Activated T-cell treated with anti-CD3 and anti-CD28 coated beads, Interleukin-2, amount 50 U/mL, for 1 hour (primary cell): ENCODE results near the gene RBMS1.

Experiments used
- DNase-seq: peaks from one replicate; pipeline ENCODE4 v3.0.0-alpha.2; 2020

RBMS1 gene

DNA sequence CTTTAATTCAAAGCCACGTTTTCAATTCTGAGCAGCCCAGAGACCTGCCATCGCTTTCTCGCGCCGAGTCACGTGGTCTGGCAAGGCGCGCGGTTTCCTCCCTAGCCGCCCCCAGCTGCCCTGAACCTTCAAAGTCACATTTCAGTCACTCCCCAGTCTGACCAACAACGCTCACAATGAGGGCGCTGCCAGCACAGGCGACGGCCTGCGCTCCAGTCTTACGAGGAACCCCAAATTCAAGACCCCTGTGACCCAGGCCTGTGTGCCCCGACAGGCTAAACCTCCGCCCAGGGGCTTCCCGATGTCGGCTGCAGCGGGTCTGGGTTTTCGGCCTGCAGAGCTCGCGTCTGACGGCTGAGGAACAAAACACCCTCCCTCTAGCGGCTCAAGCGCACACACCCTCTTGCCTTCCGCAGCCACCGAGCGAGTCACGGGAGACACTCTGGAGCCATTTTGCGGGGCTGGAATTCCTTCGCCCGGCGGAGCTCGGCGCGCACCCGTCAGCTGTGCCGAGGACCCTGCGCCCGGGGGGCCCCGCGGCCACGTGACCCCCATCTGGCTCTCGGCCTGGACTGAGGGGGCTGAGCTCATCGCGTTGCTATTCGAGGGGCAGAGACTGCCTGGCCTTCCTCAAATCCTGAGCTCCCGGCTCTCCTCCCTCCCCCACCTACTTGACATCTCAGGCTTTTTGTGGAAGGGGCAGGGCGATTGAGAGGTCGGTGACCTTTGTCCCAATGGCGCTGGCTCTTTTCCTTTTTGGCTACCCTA is 223.6 kb downstream of the RBMS1 start:
- DNase-seq = peak; percentile 74

DNA sequence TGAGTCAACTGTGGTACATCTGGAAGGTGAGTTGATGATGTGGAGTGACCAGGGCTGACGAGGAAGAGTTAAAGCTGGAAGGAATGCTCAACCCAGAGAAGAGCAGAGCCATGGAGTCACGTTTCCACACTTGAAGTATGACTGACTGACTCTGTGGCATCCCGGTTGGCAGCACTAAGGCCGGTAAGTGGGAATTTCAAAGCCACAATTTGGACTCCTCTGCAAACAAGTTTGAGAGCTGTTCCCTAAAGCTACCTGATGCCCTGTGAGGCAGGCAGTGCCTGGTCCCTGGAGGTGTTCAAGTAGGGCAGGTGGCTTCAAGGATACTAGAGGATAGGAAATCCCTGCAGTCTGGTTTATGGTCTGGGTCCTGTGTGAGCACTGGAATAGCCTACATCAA is 224.2 kb downstream of the RBMS1 start:
- DNase-seq = no peak

DNA sequence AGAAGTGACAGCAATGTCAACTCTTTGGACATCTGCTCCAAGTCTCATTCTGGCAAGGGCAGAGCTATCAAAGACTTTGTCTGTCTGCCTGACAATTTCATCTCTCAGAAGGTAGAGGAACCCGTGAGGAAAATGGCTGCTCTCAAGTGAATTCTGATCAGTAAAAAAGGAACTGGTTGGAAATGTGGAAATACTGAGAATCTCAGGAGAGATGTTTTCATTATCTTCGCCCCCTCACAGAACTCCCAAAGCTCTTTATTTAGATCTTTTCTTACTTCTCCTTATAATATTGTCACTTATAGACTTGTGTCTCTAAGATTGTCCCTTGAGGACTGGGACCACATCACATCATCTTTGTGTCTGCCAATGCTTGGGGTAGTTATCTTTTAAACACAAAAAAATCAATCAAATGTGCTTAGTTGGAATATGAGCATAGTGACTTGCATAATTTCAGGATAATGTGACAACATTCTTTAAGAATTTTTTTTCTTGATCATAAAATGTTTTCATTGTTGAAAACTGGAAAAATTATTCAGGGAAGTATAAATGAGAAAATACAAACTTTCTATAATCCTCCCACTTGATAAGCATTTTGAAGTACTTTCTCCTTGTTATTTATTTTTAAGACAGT is 225.3 kb downstream of the RBMS1 start:
- DNase-seq = no peak

DNA sequence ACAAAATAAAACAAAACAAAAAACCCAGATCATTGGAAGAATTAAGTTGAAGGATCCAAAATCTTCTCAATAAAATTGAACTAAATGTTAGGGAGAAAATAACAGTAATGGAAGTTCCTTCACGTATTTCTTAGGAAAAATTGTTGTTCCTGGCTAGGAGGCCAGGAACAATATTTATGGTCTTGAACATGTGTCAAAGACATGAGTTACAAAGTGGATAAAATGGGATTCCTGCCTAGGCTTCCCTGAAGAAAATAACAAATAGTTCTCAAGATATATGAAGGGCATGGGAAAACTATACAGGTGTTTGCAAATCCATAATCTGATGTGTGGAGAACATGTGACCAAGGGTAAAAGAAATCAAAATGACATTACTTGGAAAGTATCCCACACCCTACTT is 225.9 kb downstream of the RBMS1 start:
- no peak for DNase-seq

DNA sequence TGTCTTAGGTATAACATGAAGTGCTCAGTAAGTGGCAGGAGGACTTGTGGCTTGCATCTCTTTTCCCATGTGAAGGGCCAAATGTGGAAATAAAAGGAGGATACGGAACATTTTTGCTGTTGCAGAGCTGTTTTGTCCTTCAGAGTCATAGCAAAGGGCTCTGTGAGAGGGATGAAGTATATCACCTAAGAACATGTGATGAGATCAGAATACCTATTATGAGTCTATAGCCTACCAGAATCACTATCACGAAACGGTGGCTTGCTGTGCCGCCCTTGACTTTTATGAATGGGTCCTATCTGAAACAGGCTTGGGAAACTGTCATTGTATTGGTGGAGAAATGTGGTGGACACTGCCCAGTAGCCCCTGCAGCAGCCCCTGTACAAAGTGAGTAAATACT is 226.6 kb downstream of the RBMS1 start:
- no peak for DNase-seq

DNA sequence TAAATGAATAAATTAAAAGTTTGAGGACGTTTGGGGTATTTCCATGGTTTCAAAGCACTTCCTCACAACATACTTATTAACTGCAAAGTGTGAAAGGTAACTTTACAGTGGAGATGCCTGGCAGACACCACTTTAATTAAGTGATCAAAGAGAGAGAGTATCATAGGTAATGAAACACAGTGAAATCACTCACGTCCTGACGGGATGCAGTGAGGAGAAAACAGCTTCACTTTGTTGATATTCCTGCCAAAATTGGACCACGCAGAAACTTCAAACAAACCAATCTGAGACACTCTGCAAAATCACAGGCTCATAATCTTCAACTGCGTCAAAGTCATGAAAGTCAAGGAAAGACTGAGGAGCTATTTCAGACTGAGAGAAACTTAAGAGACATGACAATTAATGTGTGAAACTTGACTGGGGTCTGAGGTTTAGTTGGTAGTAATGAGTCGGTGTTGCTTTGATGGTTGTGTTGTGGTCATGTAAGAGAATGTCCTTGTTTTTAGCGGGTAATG is 227.5 kb downstream of the RBMS1 start:
- DNase-seq = no peak

DNA sequence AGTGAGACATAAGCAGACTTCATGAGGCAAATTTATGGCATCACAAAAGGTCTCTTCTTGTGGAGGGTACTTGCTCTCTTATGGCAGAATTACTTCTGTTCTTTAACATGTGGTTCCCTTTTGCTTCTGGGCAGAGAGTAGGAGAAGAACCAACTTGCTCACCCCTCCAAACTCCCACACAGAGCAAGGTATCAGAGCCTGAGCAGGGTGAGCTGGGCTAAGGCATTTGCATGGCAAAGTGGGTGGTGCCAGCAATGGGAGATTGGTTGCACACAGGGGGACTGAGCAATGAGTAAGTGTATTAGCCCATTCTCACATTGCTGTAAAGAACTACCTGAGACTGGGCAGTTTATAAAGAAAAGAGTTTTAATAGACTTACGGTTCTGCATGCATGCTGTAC is 229.3 kb downstream of the RBMS1 start:
- DNase-seq = no peak

DNA sequence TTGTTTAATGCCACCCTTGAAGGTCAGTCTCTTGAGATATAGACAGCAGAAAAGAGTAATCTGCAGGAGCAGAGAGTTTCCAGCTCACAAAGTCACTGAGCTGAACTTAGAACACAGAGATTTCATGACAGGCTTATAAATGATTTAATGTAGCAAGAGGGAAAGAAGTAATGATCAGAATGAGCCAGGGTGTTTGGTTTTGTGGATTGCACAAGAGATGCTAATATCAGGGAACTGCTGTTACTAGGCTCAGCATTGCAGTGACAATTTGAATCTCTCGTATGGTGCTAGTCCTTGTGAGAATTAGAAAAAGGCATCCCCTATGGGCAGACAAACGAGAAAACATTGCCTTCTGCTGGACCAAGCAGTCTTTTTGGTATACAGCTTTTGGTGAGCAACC is 231.9 kb downstream of the RBMS1 start:
- no peak for DNase-seq

DNA sequence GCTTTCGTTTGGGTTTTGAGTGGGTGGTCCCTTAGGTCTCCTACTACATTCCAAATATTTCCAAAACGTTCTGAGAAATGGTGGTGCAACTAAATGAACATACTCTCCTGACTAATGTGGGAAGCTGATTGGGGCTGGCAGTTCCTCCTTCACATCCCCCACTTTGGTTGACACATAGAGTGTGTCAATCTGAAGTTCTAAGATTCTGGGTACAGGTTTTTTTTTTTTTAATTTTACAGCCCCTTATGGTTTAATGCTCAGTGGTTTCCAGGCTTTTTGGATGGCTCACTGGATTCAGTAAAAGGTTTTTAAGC is 235.2 kb downstream of the RBMS1 start:
- DNase-seq = no peak

DNA sequence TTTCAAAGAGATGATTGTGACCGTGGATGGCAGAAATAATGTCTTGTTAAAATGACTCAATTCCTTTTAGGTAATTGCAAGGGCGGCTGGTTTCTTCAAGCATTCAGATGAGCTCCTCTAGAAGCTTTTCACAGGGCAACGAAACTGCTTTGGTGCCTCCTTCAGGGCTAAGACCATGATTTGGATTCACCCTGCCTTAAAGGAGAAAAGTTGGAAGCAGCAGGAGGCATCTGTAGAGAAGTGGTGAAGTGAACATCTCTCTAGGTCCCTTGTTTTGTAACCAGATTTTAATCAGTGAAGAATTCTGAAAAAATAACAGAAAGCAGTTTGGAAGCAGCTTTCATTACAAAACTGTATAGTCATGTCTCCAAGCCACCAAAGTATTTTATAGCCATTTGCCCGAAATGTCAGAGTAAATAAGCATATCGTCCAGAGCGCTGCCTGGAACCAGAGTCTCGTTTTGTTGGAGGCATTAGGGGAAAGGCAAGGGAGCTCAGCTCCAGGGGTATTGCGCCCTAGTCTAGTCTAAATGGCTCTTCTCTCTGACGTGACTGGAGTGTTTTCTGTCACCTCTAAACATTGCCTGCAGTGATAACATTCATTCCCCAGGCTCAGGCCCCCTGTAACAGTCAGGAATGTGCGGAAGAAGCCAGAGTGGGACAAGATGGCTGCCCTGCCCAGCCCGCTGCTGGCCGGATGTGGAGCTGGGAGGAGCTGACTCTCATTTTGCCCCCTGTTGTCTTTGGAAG is 235.7 kb downstream of the RBMS1 start:
- DNase-seq = no peak

DNA sequence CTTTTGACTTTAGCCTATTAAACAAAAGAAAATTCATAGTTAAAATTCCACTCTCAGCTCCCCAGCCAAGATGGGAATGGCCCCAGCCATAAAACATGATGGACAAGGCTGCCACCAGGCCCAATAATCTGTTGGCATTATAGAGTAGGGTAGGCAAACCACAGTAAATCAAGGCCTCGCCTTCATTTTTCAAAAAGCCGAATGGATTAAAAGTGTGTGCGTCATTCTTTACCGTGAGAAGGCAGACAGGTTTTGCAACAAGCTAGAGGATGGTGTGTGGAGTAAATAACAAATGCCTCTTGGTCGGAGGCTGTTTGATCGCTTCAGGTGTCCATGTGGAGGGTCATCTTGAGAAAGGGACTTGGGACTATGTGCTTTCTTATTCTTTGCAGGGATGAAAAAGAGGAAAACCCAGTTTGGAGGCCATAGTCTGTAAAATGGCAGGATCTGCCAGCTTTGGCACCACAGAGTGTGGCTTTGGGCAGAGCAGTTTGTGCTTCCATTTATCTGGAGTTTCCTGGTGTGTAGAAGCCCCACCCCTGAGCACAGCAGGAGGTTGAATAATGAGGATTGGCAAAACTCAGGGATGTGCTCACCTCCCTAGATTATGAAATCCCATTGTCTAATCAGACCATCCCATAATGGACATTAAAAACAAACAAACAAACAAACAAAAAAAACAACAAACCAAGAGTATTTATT is 236.4 kb downstream of the RBMS1 start:
- no peak for DNase-seq

DNA sequence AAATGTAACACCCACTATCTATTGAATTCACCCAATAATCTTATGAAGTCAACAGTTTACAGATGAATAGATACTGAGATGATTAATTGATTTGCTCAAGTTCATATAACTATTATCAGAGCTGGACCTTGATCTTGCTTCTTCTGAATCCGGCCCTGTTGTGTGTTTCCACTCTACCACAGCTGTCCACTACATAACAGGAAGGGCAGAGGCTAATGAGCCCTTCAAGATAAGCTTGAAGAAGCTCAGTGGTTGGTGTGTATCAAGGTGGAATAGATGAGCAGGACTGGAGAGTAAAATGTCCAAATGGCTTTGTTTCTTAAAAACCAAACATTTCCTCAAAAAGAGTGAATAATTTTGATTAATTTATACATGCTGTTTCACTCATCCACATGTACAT is 237.1 kb downstream of the RBMS1 start:
- no peak for DNase-seq

DNA sequence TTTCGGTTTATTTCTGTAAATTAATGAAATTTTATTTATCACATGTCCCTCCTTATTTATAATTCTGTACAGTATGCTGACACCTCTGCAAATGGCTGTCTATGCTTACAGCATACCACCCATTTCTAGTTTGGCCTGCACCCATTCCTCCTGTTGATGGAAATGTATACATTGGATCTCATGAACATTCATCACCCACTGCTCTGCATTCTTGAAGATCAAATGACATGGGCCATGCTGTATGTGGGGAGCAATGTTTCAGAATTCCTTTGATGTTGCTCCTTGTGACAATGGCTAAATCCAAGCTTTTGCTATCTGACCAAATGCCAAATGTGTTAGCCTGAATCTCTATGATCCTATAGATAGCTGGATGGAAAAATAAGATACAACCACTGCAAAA is 238.2 kb downstream of the RBMS1 start:
- no peak for DNase-seq

DNA sequence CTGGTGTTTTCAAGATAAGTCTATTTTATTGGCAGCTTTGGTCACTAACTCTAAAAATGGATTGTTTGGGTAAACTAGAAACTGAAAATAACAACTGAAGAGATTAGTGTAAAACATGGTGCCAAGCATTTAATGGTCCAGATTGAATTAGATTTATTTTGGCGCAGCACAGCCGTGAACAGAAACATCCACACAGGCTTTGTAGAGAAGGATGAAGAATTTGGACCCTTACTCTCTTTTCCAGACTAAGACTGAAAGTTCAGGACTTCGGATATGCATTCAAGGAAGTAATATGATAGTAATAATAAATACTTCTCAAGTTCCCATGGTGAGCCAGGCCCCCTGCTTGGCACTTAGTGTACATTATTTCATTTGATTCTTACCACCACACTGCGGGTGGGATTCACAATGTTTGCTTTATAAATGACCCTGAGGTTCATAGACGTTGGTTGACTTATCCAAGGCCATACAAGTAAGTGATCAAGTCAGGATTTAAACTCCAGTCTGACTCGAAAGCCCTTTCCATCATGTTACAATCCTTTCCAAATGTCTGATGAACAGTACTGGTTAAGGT is 239.3 kb downstream of the RBMS1 start:
- no peak for DNase-seq

DNA sequence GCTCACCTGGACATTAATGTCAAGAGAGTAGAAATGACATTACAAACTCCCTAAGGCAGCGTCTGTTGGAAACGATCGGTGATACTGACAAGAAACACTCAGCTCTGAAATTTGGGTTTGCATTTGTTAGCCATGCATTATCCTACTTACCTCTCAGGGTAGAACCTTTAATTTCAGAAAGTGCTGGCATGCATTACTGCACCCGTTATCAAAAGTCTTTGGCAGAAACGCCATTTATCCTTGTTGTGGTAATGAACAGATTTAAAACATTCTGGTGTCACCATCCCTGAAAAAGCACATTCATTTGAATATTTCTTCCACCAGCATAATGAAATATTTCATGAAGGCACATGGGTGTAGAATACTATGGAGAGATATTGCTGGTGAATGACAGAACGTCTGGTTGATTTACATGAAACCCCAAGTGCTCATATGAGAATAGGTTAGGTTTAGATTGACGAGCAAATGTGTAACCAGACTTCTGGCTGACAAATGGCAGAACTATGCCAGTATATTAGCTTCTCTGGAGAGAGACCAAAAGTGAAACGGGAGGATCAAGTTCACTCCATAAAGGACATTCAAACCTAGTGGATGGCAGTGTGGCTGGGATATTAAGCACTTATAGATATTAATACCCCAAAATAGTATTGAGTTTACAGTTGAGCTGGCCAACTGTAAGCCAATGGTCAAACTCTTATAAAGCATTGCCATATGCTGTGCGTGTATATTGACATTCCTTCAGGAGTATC is 240.0 kb downstream of the RBMS1 start:
- DNase-seq = no peak

DNA sequence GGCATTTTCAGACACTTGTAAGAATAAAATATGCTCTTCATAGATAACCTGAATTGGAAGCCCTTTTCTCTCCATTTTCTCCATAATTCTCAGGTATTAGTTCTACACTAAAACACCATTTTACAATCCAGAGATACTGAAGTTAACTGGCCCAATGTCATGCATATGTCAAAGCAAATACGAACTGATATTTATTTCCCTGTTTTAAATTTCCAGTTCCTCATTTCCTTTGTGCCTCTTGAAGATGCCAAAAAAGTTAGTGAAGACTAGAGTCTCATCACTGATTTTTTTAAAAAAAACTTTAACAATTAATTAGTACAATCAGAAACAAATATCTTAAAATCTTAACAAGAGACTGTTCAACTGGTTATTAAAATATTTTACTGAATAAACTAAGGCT is 240.7 kb downstream of the RBMS1 start:
- DNase-seq = no peak

DNA sequence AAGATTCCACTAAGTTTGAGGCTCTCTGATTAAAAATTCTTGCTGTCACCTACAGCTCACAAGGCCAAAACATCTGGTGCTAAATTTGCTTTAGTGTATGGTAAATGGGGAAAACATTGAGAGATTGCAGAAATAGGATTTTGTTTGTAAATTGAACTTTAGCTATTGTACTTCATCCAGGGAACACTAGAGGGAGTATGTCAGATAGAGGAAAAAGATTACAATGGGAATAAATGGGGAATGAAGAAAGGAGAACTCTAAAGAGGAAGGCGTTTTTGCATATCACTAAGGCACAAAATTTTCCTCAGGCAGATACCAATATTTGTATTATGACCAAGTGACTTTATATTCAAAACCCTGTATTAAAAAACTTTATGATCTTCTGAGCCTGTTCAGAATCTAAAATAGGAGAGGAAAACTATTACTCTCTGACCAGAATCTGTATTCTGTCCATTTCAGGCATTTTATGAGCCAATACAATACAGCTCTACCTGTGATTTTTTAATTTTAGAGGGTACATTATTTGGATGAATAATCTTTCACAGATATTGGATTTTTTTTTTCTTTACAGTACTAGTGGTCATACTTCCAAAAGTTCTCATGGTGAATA is 241.2 kb downstream of the RBMS1 start:
- DNase-seq = no peak

DNA sequence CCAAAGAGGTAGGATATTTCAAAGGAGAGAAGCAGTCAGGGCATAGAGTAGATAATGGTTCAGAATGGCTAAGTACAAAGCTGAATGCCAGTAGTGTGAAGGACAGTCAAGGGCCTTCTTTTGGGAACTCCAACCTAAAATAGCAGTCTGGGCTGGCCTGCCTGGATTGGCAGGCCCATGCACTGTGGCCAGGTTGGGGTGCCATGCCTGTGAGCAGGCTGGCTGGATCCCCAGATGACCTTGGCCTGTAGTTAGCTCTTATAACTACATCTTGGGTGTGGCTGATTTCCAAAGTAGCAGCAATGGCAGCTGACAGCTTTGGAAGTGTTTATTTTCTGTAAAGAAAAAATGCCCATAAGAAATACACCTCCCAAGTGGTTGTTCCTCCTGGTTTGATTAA is 242.0 kb downstream of the RBMS1 start:
- no peak for DNase-seq

DNA sequence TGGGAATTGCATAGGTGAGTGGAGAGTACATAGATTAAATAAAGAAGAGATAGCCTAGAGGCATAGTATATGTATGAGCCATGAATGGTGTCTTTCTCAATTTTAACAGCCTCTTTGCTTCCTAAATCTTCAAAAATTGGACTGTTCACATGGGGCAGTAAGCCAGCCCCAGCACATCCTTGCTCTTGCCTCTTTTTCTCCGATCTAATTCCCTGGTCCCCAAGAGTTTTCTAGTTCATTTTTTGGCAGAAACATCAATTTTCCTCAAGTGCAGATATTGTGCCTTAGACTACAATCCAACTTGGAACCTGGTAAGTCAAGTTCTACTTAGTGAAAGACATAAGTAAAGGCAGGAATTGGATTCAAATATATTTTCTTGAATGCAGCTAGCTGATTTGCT is 243.7 kb downstream of the RBMS1 start:
- no peak for DNase-seq

DNA sequence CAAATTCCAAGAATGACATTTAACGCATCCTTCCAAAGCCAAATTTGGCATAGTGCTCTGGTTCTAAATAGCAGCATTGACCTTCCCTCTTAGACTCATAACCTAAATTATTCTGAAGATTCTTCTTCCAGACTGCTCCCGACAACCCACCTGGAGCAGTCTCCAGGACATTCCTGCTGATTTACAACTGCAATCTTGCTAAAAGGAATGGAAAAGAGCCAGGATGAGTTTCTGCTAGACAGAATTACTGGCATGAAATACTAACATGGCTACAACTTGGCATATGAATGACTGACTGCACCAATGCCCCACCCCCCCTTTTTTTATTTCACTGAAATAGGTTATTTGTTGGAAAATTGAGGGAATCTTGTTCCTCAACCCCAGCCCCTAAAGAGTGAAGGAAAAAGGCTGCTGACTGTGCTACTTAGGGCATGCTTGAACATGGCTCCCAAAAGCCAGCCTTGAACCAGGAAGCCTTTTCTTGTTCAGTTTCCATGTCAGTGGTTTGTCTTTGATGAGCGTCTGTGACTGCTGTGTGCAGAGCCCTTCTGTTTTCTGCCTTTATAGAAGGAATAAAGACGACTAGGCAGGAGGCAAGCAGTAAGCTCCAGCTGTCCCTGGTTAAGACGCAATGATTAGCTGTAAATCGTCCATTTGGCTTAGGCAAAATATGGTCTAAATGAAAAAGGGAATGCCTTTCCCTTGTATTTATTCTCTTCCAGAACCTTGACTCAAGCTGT is 246.1 kb downstream of the RBMS1 start:
- no peak for DNase-seq

DNA sequence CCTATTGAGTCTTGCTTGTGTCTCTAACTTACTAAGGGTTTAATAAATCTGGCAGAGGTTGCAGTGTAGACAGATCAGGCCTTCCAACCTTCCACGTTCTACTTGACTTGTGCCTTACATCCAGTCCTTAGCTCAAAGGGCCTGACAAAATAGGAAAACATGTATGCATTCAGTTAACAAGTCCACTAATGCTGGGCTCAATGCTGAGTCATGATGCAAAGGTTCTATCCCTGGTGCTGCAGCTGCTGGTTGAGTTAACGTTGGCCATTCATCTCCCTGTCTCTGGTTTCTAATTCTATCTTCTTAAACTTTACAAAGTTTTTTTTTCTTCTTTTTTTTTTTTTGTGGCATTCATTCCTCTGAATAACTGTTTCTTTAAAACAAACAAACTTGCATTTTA is 247.3 kb downstream of the RBMS1 start:
- DNase-seq = no peak
